ENCODE measurements around the gene GRIN3B. TPM values are rescaled to one million over a fixed set of nuclear protein-coding genes. Genes with fewer than 3 reads are reported as not detected.

Gene GRIN3B
- total RNA-seq, 1 experiment from 2014 or later: 0.11 TPM

GRCh38 chr19:1025960-1026782, 26.0 kb downstream of the GRIN3B start, which contains the start of gene CNN2:
Gene CNN2 (plus strand): TSS chr19:1026608. CDS start chr19:1026662, 54 bp downstream.
- peaks cover 5% of the 10 kb centered on the region; the same call in 1 of the 2 replicates for H4K20me1 ChIP-seq (ENCODE audit: insufficient read depth)
- H3K27me3 ChIP-seq (ENCODE audit: insufficient read depth, low read depth): no peaks in the 10 kb centered on the region
- ChIA-PET CTCF (no interaction called here), POLR2A (ENCODE audit: unreplicated experiment) (interaction anchor here (0.5 to 1.5 kb wide), 8 partner anchors 9 to 240 kb away, joined by 3 to 17 read pairs (median 6); partner anchors contain the start of gene ABCA7)
- no peaks in the 10 kb centered on the region for H3K9me2 ChIP-seq (ENCODE audit: insufficient read depth)
- H3K4me2 ChIP-seq: peak within 1 kb of the TSS; percentile 96
- peak within 1 kb of the TSS; percentile 32; the same call in 1 of the 2 replicates for H3K27ac ChIP-seq
- peaks cover 40% of the 10 kb centered on the region for H3F3A ChIP-seq (ENCODE audit: insufficient read depth, low read depth)
- peak within 1 kb of the TSS; percentile 80 for H2AFZ ChIP-seq
- peaks cover 29% of the 10 kb centered on the region for H3K79me2 ChIP-seq (ENCODE audit: low read depth)
- H3K9me3 ChIP-seq (ENCODE audit: insufficient read depth, low read depth): no peaks in the 10 kb centered on the region
- intact Hi-C loops (cut with micrococcal nuclease; ENCODE audit: unreplicated experiment): no loop called here
- peak in 1 of 2 experiments; percentile 75 for DNase-seq
- H3K36me3 ChIP-seq (ENCODE audit: low read depth): no peaks in the 10 kb centered on the region
- TSS peak; percentile 42 for BruUV-seq (replicated peaks)
- H3K4me1 ChIP-seq (replicated peaks; ENCODE audit: insufficient read depth): peaks cover 9% of the 10 kb centered on the region; the same call in 1 of the 2 replicates
- peak within 1 kb of the TSS; percentile 91 for H3K4me3 ChIP-seq
- TF ChIP-seq EZH2 (IDR thresholded peaks at IDR 0.05; ENCODE audit: low read depth): no peak

GRCh38 chr19:1026783-1027649, 26.8 kb downstream of the GRIN3B start:
- peaks cover 29% of the 10 kb centered on the region for H3K79me2 ChIP-seq (ENCODE audit: low read depth)
- H3K9me3 ChIP-seq (ENCODE audit: insufficient read depth, low read depth): no peaks in the 10 kb centered on the region
- peaks cover 36% of the 10 kb centered on the region for H3F3A ChIP-seq (ENCODE audit: insufficient read depth, low read depth)
- H3K4me3 ChIP-seq: peak overlapping the region; percentile 91
- peaks cover 5% of the 10 kb centered on the region; the same call in 1 of the 2 replicates for H4K20me1 ChIP-seq (ENCODE audit: insufficient read depth)
- H3K27me3 ChIP-seq (ENCODE audit: insufficient read depth, low read depth): no peaks in the 10 kb centered on the region
- H3K9me2 ChIP-seq (ENCODE audit: insufficient read depth): no peaks in the 10 kb centered on the region
- BruUV-seq (replicated peaks): TSS peak; percentile 85
- H2AFZ ChIP-seq: peak overlapping the region; percentile 80; the same call in 1 of the 2 replicates
- DNase-seq: peak in 1 of 2 experiments; percentile 34
- ChIA-PET CTCF (interaction anchor here (0.7 kb wide), 1 partner anchor 217 kb away, joined by 3 read pairs; no protein-coding TSS in a partner anchor), POLR2A (ENCODE audit: unreplicated experiment) (interaction anchor here (0.5 to 1.5 kb wide), 7 partner anchors 10 to 239 kb away, joined by 3 to 17 read pairs (median 6); partner anchors contain the start of gene ABCA7)
- TF ChIP-seq EZH2 (IDR thresholded peaks at IDR 0.05; ENCODE audit: low read depth): no peak
- no peak for TF ChIP-seq CTCF (conservative IDR thresholded peaks at IDR 0.05)
- peak overlapping the region; percentile 96 for H3K4me2 ChIP-seq
- peaks cover 9% of the 10 kb centered on the region; the same call in 1 of the 2 replicates for H3K4me1 ChIP-seq (replicated peaks; ENCODE audit: insufficient read depth)
- intact Hi-C loops (cut with micrococcal nuclease; ENCODE audit: unreplicated experiment): no loop called here
- H3K27ac ChIP-seq: peak overlapping the region; percentile 30; the same call in 1 of the 2 replicates
- H3K36me3 ChIP-seq (ENCODE audit: low read depth): no peaks in the 10 kb centered on the region

GRCh38 chr19:1027650-1028061, 27.4 kb downstream of the GRIN3B start:
- Histone ChIP-seq H3K4me1 (replicated peaks; ENCODE audit: insufficient read depth) (peaks cover 9% of the 10 kb centered on the region; the same call in 1 of the 2 replicates), H3K9me3 (ENCODE audit: insufficient read depth, low read depth) (no peaks in the 10 kb centered on the region), H3K27me3 (ENCODE audit: insufficient read depth, low read depth) (no peaks in the 10 kb centered on the region), H2AFZ (no peak overlapping the region), H3K79me2 (ENCODE audit: low read depth) (peaks cover 29% of the 10 kb centered on the region), H3K4me3 (peak overlapping the region; percentile 91), H4K20me1 (ENCODE audit: insufficient read depth) (peaks cover 5% of the 10 kb centered on the region; the same call in 1 of the 2 replicates), H3K9me2 (ENCODE audit: insufficient read depth) (no peaks in the 10 kb centered on the region), H3F3A (ENCODE audit: insufficient read depth, low read depth) (peaks cover 30% of the 10 kb centered on the region), H3K36me3 (ENCODE audit: low read depth) (no peaks in the 10 kb centered on the region), H3K27ac (peak overlapping the region; percentile 32; the same call in 1 of the 2 replicates), H3K4me2 (peak overlapping the region; percentile 96)
- BruUV-seq (replicated peaks): no TSS peak
- intact Hi-C loops (cut with micrococcal nuclease; ENCODE audit: unreplicated experiment): no loop called here
- CTCF ChIA-PET: interaction anchor here (0.7 kb wide), 1 partner anchor 216 kb away, joined by 3 read pairs; no protein-coding TSS in a partner anchor
- DNase-seq: no peak
- TF ChIP-seq EZH2 (IDR thresholded peaks at IDR 0.05; ENCODE audit: low read depth) (no peak), CTCF (conservative IDR thresholded peaks at IDR 0.05) (no peak)
- POLR2A ChIA-PET (ENCODE audit: unreplicated experiment): interaction anchor here (0.7 kb wide), 1 partner anchor 12 kb away, joined by 5 read pairs; the partner anchor contains the start of gene ABCA7

All from PC-9 (cell line).